GM12801 (cell line): ENCODE measurements around the gene MLXIP.

Experiments used
- CTCF ChIP-seq: IDR thresholded peaks from one replicate; pipeline ENCODE4 v1.5.1; 2011; ENCODE audit warnings: control low read depth; ENCODE audit not compliant: insufficient read length; ENCODE audit errors: extremely low read depth

MLXIP gene

GRCh38 chr12:122171399-122171798, 92.8 kb downstream of the MLXIP start:
- TF ChIP-seq CTCF: no peak

GRCh38 chr12:122172262-122172939, 93.8 kb downstream of the MLXIP start:
- no peak for TF ChIP-seq CTCF

GRCh38 chr12:122174155-122174845, 95.7 kb downstream of the MLXIP start, which contains the start of gene IL31:
Gene IL31, minus strand, starts transcription at chr12:122174221. Its CDS starts 49 bp downstream, at chr12:122174172.
- no peak for TF ChIP-seq CTCF

GRCh38 chr12:122182887-122183587, 104.5 kb downstream of the MLXIP start, which contains the start of gene LRRC43:
Gene LRRC43, plus strand, starts transcription at chr12:122183123. Its CDS starts 22 bp downstream, at chr12:122183145.
- no peak for TF ChIP-seq CTCF

- TF ChIP-seq CTCF: no peak
Measured at GRCh38 chr12:122183588-122183940, 105.0 kb downstream of the MLXIP start.

GRCh38 chr12:122184517-122184916, 106.0 kb downstream of the MLXIP start:
- no peak for TF ChIP-seq CTCF

GRCh38 chr12:122185079-122185478, 106.5 kb downstream of the MLXIP start:
- no peak for TF ChIP-seq CTCF
